HG02852 (cell line): Measurements from ENCODE around the gene COL9A1.

Experiments
- ATAC-seq: cut with Tn5 transposase; IDR thresholded peaks from one replicate; pipeline ENCODE4 v1.9.1; 2021; ENCODE audit warnings: mild to moderate bottlenecking, moderate library complexity; ENCODE audit not compliant: unreplicated experiment

COL9A1 gene

DNA sequence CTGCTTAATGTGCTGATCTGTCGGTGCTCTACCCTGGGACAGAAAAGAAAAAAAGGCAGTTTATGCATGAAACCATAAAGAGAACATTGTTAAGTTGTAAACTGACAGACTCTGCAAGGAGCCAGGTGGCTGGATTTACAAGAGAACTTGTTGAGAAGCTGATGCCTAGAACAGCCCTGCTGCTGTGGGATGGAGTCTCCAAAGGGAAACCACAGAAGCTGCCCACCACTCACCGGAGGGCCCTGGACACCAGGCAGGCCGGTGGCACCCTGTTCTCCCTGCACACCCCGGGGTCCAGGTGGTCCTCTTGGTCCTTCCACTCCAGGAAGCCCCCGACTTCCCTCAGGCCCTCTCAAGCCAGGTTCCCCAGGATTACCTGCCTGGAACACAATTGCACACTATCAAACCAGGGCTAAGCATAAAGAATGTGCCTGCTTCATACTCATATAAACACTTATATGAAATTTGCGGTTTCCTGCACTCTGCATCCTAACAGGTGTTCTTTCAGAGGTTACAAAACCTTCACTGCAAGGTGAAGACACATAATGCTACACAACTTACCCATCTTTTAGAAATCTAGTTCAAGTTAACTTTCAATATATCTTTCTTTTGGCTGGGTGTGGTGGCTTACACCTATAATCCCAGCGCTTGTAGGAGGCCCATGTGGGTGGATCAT, 68.2 kb downstream of the COL9A1 start:
- ATAC-seq, result no peak

DNA sequence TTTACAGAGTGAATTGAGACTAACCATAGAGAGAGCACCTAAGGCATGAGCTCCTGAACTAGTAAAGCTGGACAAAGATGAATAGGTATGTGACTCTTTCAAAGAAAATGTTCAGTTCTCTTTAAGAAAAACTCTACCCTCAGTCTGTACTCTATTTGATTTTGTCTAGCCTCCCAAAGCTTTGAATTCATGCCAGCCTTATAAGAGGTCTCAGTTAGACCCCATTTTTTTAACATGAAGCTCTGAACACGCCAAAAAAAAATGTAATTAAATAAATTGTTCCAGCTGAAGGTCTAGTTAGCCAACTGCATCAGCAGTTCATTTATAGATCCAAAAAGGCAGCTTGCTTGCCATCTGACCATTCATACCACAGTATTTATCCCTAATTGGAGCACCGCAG, 71.6 kb downstream of the COL9A1 start:
- no peak for ATAC-seq

DNA sequence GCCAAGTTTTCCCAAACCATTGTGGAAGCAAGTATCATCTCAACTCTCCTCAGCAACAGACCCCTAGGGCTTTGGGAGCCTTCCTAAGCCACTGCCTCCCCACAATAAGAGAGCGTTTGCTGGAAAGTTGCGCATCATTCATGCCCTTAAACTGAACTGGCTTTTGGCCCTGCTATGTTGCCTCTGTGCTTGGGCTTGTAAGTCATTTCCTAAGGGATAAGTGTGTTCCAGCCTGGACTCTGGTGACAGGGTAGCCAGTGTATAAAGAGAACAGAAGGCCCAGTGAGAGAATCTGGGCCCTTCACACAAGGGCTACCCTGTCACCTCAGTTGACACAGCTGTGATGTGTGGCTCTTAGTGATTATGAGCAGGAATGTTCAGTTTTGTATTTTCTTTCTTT, 77.8 kb downstream of the COL9A1 start:
- no peak for ATAC-seq

DNA sequence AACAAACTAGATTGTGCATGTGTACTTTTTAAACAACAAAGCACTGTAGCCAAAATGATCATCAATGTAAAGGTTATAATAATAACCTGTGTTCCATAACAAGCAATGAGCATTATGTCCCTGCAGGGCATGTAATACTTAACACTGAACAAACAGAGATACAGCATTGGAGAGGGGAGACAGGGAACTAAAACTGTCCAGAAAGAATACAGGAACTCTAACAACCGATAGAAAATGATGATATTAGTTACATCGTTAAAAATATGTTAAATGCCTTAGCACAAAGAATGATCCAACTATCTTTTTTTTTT, 80.5 kb downstream of the COL9A1 start:
- ATAC-seq, result no peak

GRCh38 chr6:70221715-70222438, 81.0 kb downstream of the COL9A1 start:
- no peak for ATAC-seq

- peak; percentile 69 for ATAC-seq
These were observed 81.7 kb downstream of the COL9A1 start for GRCh38 chr6:70221025-70221714.

GRCh38 chr6:70219943-70220613, 82.8 kb downstream of the COL9A1 start:
- no peak for ATAC-seq

DNA sequence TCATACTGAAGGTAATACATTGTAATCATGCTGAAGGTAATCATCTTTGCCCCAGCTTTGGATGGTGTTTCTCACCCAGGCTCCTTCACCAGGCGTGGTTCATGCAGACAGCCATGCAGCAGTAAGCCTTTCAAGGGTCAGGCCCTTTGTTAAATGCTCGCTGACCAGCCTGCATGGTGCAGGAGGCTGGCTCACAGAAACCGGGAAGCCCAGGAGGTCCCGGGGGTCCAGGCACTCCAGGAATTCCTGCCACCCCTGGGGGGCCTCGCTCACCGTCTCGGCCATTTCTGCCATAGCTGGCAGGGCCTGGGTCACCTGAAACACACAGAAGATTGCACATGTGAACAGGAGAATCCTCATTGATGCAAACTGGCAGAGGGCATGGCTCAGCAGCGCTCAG, 86.1 kb downstream of the COL9A1 start:
- ATAC-seq, result no peak

GRCh38 chr6:70215460-70216108, 87.3 kb downstream of the COL9A1 start:
- ATAC-seq, result no peak

GRCh38 chr6:70210462-70210861, 92.4 kb downstream of the COL9A1 start:
- ATAC-seq, result no peak

GRCh38 chr6:70208235-70208790, 94.6 kb downstream of the COL9A1 start:
- ATAC-seq, result no peak

- no peak for ATAC-seq
These were observed 104.1 kb downstream of the COL9A1 start for GRCh38 chr6:70198785-70199184.

GRCh38 chr6:70196531-70196930, 106.4 kb downstream of the COL9A1 start:
- no peak for ATAC-seq

GRCh38 chr6:70194421-70194820, 108.5 kb downstream of the COL9A1 start:
- no peak for ATAC-seq

GRCh38 chr6:70188202-70188601, 114.7 kb downstream of the COL9A1 start:
- no peak for ATAC-seq

DNA sequence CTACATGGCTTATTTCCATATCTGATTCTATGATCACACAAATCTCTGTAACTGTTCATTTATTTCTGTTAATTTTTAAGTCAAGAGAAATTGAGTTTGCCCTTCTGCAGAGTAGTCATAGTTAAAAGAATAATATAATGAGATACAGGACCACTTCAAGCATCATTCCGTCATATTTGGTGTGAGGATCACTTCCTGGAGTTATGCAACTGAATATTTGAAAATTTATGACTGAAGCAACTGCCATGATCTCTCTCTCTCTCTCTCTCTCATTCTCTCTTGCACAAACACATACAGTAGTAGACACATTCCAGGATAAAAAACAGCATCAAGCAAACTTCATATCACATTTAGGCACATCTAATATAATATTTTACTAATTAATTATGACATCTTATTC, 116.4 kb downstream of the COL9A1 start:
- no peak for ATAC-seq

GRCh38 chr6:70184723-70185122, 118.2 kb downstream of the COL9A1 start:
- no peak for ATAC-seq

GRCh38 chr6:70183538-70183937, 119.3 kb downstream of the COL9A1 start:
- no peak for ATAC-seq

- ATAC-seq, result peak; percentile 75
These were observed 121.8 kb downstream of the COL9A1 start for GRCh38 chr6:70180901-70181599.

- ATAC-seq, result peak; percentile 8
These were observed 122.5 kb downstream of the COL9A1 start for GRCh38 chr6:70180183-70180900.
